HG03571 (cell line): ENCODE results near the gene PIK3R5.
A peak's percentile ranks its signal among the peaks of the same experiment; 100 is the strongest.
"Not testable (repeated sequence)": the region's sequence is repeated elsewhere in the genome, so short reads cannot be mapped to it uniquely, and the experiment has no call there.

Source experiments
- ATAC-seq: cut with Tn5 transposase; IDR thresholded peaks from one replicate; pipeline ENCODE4 v1.9.1; 2021; ENCODE audit not compliant: unreplicated experiment

The PIK3R5 gene

GRCh38 chr17:8865811-8866210 is 99.7 kb downstream of the PIK3R5 start:
- ATAC-seq, result no peak

GRCh38 chr17:8865385-8865784 is 100.1 kb downstream of the PIK3R5 start:
- no peak for ATAC-seq

GRCh38 chr17:8862213-8863056 is 103.1 kb downstream of the PIK3R5 start:
- no peak for ATAC-seq

- no peak for ATAC-seq
These were observed 103.9 kb downstream of the PIK3R5 start for GRCh38 chr17:8861495-8862181.

GRCh38 chr17:8859804-8860430 is 105.6 kb downstream of the PIK3R5 start:
- ATAC-seq, result no peak

GRCh38 chr17:8859027-8859803 is 106.3 kb downstream of the PIK3R5 start:
- ATAC-seq, result no peak

- peak; percentile 51 for ATAC-seq
These were observed 107.6 kb downstream of the PIK3R5 start for GRCh38 chr17:8857919-8858318.

GRCh38 chr17:8856869-8857575 is 108.5 kb downstream of the PIK3R5 start:
- no peak for ATAC-seq

GRCh38 chr17:8856205-8856603 is 109.3 kb downstream of the PIK3R5 start:
- ATAC-seq, result not testable (repeated sequence)

GRCh38 chr17:8855477-8856204 is 109.9 kb downstream of the PIK3R5 start:
- ATAC-seq, result no peak

GRCh38 chr17:8851600-8851999 is 113.9 kb downstream of the PIK3R5 start:
- ATAC-seq, result no peak

GRCh38 chr17:8849311-8850041 is 116.0 kb downstream of the PIK3R5 start:
- ATAC-seq, result no peak

- ATAC-seq, result no peak
These were observed 117.6 kb downstream of the PIK3R5 start for GRCh38 chr17:8847891-8848290.

GRCh38 chr17:8846768-8847211 is 118.7 kb downstream of the PIK3R5 start:
- ATAC-seq, result no peak

- no peak for ATAC-seq
These were observed 121.0 kb downstream of the PIK3R5 start for GRCh38 chr17:8844229-8845218.

- no peak for ATAC-seq
These were observed 122.2 kb downstream of the PIK3R5 start for GRCh38 chr17:8843344-8843743.

GRCh38 chr17:8841844-8842243 is 123.7 kb downstream of the PIK3R5 start:
- no peak for ATAC-seq

GRCh38 chr17:8839410-8839935 is 126.0 kb downstream of the PIK3R5 start:
- ATAC-seq, result no peak
